ENCODE measurements around the gene DPH5.

DNA sequence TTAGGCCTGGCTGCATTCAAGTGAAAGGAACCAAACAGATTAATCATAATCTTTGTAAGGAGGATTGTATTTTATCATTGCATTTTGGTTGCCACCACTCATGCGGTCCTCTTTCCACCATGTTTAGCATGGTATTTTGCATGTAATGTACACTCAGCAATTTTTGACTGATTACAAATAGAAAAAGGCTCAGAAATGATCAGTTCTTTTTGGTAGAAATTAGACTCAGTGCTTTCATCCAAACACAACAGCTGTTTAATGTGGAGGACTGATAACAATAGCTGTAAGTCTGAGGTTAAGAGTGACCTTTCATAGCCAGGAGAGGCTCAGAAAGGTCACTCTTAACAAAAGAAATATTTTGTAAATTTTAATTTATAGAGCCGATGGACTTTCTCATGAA is 25.3 kb upstream of the DPH5 start:
- no peak for TF ChIP-seq POLR2AphosphoS5 (IDR thresholded peaks at IDR 0.05; ENCODE audit: low read depth, low read length)
- TF ChIP-seq SIN3A (IDR thresholded peaks at IDR 0.05; ENCODE audit: borderline replicate concordance, insufficient read depth, low read length): no peak
- TF ChIP-seq TAF1 (IDR thresholded peaks at IDR 0.05; ENCODE audit: borderline replicate concordance, insufficient read depth, low read length): no peak

Data from PFSK-1 (cell line).